NCI-H82 treated with DMSO at 0.1 percent for 48 hours (cell line): Measurements from ENCODE around the gene KCNMA1.

Experiments
- DNase-seq: peaks from one replicate; lab custom pipeline; 2025; ENCODE audit not compliant: unreplicated experiment; lab: John Stamatoyannopoulos, UW

The KCNMA1 gene

DNA sequence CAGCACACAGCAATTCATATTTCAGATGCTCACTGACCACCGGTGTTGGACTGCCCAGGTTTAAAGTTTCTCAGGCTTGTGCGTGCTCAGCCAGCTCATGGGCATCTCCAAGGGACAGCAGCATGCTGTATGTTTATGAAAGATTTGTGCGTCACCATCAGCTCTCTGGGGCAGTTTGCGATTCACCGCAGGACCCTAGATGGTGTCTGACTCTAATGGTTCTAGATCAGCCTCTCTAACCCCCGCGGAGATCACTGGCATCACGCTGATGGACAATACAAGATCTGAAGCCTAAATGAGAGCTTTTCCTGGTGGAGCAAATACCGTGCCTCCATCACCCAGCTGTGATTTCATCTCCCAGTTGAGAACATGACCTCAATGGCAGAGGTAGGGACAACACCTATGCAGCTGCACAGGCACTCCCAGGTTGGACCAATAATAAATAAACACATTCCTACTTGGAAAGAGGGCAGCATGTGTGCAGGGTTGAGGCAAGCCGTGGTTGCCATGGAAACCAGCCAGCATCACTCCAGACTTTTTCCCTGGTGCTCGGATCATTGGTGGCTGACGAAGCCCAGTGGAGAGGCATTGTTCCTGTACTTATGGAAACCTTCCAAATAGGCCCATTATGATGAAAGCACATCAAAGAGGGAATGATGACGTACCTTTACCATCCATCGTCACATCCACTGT is 253.6 kb downstream of the KCNMA1 start:
- DNase-seq: no peak

DNA sequence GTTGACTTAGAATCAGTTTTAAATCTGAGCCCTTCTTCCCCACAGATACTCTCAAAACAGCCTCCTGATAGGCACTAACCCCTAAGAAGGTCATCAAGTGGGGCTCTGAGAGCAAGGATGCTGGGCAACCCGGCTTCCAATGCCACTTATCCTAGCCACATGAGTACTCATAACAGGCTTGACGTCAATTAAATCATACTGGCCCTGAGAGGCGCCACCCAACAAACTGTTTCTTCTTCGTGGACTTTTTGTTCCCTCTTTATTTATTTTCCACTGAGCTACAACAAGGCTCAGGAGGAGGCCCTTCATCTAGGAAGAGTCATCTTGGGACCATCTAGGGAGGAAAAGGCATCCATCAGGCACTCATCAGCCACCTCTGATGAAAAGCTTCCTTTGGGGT is 255.9 kb downstream of the KCNMA1 start:
- no peak for DNase-seq

DNA sequence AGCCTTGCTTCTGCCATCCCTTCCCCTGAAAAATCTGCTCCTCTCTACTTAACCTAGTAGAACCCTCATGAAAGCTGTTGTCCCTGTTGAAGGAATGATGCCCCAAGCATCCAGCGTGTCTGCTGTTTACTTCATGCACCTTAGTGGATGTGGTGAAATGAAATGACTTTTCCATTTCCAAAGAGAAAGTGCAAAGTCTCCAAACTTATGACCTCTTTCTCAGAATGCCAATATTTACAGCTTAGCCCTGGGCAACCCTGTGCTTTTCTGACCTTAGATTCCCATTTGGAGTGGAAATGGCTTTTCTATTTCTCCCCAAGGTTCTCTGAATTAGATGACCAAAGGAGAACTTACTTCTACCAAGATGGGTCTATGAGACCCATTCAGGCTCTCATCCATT is 256.9 kb downstream of the KCNMA1 start:
- DNase-seq: no peak

DNA sequence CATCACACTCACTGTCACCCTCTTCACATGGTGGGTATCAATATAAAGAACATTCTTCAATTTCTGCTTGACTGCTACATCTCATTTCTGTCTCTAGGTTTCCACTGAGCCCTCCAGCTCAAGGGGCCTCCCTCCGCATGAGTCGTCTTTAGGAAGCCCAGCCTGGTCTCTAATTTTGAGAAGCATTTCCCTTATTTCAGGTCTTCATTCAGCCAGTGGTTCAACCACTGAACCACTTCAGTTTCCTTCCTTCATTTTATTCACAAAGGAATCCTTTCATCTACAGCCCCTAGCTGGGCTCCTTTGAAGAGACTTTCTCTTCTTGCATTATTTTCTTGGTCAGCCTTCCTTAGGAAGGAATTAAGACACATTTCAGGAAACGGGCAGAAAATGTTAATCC is 257.4 kb downstream of the KCNMA1 start:
- DNase-seq: no peak

- DNase-seq: no peak
These were observed 258.9 kb downstream of the KCNMA1 start for GRCh38 chr10:77378366-77379349.

DNA sequence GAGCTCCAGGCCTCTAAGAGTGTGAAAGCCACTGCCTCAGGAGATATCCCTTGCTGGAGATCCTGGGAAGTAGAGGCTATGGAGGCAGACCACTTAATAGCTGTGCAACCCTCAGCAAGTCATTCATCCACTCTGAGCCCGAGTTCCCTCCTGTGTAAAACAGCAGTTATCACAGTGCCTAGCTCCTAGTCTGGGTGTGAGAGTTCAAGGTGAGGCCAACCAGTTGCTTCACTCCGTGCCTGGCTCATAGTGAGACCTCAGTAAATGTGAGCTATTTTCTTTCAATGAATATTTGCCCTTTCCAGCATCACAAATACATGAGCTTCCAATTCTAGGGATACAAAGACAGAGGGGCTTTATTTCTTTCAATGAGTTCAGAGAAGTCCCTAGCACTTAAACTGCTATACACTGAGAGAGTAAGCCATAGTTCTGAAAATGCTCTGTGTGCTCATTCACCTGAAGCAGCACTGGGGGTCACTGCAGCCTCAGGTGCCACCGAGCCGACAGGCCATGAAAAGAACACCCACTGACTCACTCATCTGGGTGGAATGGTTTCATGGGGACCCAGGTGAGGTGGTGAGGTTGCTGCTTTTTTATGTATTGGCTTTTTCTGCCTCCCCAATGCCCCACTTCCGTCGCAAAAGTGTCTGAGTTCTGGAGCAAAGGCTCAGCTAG is 259.8 kb downstream of the KCNMA1 start:
- no peak for DNase-seq

DNA sequence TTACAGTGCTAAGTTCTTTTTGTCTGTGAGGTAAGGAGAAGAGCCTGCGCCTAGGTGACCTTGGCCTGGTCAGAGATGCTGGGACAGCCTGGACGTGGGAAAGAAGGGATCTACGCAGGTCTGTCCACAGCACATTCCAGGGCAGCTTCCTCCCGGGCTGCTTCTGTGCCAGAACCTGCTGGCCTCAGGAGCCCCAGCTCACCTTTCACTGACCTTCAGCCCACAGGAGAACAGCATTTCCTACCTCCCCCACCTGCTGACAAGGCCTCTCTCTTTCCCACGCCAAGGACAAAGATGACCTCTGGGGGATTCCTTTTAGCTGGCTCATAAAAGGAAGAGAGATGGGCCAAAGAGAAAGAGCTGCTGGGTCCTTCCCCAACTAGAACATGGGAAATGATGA is 260.6 kb downstream of the KCNMA1 start:
- no peak for DNase-seq

- no peak for DNase-seq
These were observed 263.4 kb downstream of the KCNMA1 start for GRCh38 chr10:77374189-77374656.

DNA sequence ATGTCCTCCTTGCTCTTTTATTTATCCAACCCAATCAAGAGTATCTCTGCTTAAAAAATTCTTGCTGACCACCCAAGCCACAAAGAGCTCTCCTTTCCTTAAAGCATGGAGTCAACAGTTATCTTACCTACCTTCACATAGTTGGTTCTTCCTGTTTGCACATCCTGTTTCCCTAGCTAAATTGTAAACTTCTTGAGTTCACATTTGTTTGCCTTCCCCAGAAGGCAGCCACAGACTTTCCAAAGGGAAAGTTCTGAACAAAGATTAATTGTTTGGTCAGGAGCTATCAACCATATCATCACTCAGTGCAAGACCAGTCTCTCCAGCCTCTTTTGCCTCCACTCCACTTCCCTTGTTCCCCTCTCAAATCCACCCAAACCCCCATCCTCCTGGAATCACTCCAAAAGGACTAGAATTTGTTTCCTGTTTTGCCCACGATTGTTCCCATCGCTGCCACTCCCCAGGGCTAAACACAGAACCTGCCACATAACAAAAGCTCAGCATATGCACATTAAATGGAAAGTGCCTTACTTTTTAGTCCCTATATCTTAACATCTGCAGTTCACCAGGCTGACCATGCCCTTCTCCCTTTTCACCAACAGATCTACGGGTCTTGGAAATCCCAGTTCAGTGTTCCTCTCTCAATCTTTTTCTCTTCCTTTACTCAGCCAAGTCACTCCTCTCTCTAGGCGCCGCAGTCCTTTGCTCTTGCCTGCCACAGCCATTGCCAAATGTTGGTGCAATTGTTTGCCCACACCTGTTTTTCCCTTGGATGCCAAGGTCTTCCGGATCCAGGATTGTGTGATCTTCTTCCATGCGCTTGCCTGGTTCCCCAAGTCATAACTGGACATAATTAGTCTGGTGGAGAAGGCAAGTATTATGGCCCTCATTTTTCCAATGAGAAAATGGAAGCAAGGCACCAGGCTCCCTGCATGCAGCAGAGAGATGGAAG is 265.5 kb downstream of the KCNMA1 start:
- no peak for DNase-seq

DNA sequence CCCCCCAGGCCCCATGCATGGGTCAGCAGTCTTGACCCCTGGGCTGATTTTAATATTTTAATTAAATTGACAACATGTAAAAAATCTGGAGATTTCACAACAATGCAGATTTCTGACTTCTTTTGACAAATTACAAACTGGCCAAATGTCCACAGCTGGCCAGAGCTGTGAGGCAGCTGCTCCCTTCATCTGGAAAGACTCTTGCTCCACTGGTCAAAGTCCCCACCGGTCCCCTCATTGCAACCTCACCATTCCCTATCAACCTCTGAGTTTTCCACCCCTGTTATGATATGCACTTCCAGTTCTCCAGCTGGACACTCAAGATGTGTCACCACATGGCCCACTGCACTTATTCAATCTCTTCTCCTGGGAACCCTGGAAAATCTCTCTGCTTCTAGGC is 266.2 kb downstream of the KCNMA1 start:
- DNase-seq: no peak

GRCh38 chr10:77368006-77368405 is 269.6 kb downstream of the KCNMA1 start:
- DNase-seq: no peak

DNA sequence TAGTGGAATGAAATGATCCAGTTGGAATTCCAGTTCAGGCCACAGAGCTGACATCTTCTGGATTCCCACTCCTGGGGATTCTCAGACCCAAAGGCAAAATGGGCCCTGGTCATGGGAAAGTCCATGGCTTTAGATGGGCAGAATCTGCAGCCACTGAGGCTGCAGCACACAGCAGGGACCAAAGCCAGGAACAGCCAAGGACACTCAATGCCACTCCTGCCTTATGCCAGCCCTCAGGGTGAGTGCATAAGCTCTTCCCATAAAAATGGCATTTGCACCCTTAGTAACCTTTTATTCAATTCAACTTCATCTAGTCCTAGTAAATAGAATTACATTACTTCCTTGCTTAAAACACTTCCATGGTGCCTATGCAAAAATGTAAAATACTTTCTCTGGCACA is 274.4 kb downstream of the KCNMA1 start:
- DNase-seq: no peak

GRCh38 chr10:77361831-77362230 is 275.8 kb downstream of the KCNMA1 start:
- no peak for DNase-seq

DNA sequence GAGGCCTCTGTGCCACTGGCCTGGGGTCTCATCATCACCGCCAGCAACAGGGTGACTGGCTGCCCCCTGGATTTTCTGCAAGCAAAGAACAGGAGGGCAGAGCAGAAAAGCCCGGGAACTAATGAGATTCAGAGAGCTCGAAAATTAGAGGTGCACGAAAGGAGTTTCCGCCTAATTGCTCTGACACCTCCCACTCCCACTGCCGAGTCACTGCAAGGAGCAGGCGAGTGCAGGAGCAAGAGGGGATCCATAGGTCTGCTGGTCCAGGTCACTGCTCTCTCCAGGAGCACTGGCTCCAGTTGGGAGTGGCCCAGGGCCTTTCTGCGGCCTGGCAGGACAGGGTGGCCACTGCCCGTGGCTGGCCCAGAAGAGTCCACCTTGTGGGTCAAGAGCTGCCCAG is 276.2 kb downstream of the KCNMA1 start:
- no peak for DNase-seq

GRCh38 chr10:77360835-77361234 is 276.8 kb downstream of the KCNMA1 start:
- no peak for DNase-seq

DNA sequence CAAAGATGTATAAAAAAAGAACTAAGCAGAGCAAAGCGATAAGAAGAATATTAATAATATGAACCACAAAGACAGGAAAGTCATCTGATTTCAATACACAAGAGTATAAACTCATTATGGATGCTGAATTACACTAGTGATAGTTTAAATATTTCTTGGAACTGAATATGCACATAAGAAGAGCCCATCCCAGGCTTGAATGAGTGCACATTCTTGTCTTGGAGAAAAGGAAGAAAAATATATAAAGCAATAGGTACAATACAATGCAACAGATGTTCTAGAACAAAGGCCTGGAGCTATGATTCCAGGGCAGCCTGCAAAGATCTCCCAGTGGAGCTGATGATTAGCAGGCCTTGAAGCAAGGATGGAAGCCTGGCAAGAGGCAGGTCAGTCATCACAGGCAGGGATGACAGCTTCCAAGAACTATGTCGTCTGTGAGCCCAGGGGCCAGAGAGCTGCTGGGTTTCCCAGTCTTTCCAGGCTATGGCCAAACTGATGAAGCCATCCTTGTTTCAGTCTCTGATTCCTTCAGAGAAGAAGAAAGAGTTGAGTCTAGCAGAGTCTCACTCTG is 277.6 kb downstream of the KCNMA1 start:
- no peak for DNase-seq

DNA sequence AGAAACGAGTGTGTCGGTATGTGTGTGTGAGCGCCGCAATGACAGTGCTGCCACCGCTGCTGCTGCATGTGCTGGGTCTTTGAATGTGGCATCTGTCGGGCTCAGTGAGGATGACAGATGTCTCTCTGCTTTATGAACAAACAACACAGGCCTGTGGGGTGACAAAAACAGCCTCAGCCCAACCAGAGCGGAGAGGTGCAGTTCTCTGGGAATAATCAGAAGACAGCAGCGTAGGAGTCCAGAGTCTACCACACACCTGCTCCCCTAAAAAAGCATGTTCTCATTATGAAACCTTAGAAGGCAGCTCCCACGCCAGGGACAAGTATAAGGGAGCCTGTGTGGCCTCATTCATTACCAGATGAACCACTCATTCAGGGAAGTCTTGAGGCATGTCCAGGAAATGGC is 278.3 kb downstream of the KCNMA1 start:
- DNase-seq: no peak

- DNase-seq: no peak
These were observed 279.0 kb downstream of the KCNMA1 start for GRCh38 chr10:77358656-77359055.

DNA sequence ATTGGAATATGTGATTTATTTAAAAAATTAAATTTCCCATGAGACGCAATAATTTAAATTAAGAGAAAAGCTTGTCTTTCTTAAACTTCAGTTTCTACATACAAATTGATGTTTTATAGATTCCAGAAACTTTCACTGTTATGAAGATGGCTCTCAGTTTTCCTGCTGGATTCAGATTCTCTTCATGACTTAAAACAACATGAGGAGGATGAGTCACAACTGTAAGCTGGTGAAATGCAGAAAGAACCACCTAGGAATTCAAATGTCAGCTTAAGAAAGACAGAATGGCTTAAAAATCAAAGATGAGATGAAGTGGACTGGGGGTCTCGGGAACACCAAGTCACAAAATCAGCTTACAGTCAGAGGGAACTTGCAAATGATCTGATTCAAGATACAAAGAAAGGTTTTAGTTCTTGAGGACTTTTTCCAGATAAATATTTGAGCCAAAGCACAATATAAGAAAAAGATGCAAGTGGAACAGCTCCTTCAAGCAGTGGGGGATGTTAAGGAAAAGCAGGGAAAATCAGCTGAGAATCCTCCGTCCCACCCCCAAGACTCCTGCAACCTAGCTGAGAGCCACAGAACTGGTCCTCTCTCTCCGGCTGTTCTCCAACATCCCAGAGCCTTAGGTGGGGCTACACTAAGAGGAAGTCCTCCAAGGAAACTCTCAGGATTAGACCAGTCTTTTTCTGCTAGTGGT is 279.8 kb downstream of the KCNMA1 start:
- no peak for DNase-seq

DNA sequence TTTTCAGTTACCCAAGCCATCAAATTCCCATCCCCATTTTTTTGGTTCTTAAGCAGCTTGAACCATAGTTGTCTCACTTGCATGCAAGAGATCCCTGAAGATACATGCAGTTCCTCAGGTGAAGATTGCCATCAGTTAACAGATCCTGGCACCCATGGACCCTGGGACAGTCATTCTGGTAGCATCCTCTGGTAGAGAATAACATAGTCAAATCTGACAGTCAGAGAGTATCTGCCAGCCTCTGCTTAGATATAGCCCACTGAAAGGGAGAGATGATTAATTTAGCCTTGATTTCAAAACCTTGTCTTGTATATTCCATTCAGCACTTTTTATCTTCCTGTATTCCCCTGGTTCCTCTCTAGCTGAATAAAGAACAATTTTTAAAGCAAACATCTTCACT is 280.4 kb downstream of the KCNMA1 start:
- DNase-seq: no peak
